ENCODE results near the gene PTK6.
"Not testable (repeated sequence)": the region's sequence is repeated elsewhere in the genome, so short reads cannot be mapped to it uniquely, and the experiment has no call there.

Gene PTK6

DNA sequence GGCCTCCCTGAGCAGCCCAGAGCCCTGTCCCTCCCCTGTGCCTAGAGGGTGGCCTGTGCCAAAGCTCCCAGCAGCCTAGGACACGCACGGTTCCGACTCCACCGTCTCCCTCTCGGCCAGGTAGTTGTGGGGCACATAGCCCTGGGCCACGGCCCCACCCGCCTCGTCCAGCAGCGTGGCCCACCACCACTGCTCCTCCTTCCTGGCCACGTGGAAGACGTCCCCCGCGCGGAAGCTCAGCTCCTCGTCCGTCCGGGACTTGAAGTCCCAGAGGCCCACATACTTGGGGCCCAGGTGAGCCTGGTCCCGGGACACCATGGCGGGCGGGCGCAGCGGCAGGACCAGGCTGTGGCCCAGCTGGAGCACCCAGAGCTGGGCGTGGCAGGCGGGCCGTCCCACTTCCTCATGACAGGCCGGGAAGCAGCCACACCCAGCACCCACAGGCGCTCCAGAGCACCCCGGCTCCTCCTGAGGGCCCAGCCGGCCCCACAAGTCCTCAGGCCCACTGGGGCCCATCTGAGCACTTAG lies at the start of gene PTK6:
PTK6 (minus strand) TSS at position 380 of the 528 bp plus-strand sequence; CDS start at position 318, 62 bp downstream.
- DNase-seq (ENCODE audit: low spot score): no peak

DNA sequence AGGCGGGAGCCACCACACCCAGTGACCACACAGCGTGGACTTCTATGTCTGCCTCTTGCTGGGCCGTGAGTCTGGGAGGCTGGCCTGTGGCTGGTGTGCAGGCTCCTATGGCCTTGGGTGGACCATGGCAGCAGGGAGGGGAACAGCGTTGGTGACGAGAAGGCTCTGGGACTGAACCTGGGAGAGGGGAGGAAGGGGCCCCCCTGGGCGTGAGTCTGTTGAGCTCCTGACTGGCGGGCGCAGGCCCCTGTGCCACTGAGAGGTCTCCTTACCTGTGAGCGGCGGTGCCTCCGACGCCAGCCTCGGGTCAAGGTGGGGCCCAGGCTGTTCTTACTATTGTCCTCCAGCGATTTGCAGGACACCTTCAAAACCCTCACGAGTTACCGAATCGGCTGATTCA lies 49.6 kb upstream of the PTK6 start:
- no peak for DNase-seq (ENCODE audit: low spot score)

DNA sequence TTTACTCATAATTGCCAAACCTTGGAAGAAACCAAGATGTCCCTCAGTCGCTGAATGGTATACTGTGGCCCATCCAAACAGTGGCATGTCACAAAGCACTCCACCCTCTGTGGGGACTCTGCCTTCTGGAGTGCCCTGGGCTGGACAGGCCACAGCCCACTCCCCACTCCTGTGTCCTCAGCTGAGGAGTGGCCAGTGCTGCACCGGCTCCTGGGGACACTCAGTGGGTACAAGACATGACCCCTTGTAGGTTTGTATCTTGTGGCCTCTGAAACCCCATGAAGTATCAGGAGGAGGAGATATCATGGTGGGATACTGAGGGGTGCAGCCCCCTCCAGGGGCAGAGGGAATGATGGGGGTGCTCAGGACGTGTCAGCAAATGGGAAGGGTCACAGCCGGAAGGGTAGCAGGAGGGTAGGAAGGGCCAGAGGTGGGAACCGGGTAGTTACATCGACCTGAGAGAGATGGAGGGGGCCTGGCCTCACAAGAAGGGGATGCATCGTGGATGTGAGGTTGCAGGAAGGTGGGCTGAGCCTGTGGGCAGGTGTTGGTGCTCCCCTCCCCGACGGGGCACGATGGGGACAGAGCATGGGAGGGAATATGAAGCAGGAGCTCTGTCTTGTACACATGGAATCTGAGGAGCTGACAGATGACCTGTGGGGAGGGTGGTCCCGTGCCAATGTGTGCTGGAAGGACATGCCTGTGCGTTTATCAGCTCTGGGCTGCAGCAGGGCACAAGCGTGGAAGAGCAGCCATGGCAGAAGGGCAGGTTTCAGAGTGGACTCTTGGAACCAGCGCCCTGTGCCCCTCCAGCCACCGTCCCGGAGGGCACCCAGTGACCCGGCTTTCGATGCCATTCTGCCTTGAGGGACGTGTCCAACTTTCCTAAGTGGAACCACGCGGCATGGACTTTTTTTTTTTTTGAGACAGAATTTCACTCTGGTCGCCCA lies 48.7 kb upstream of the PTK6 start:
- no peak for DNase-seq (ENCODE audit: low spot score)

DNA sequence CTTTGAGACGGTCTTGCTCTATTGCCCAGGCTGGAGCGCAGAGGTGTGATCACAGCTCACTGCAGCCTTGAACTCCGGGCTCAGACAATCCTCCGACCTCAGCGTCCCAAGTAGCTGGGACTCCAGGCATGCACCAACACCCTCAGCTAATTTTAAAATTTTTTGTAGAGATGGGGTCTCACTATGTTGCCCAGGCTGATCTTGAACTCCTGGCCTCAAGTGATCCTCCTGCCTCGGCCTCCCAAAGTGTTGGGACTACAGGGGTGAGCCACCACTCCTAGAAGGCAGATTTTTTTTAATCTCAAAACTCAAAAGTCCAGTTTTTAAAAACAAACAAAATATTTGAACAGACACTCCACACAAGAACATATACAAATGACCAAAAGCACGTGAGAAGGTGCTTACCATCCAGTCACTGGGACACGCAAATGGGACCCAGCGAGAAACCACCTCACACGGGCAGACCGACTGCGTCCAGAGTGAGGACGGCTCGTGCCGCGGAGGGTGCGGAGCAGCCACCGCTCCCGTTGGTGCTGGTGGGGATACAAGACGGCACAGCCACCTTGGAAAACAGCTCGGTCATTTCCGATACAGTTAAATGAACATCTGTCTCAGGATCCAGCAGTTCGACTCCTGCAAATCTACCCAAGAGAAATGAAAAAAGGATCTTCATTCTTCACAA lies 45.3 kb upstream of the PTK6 start:
- DNase-seq (ENCODE audit: low spot score): no peak

DNA sequence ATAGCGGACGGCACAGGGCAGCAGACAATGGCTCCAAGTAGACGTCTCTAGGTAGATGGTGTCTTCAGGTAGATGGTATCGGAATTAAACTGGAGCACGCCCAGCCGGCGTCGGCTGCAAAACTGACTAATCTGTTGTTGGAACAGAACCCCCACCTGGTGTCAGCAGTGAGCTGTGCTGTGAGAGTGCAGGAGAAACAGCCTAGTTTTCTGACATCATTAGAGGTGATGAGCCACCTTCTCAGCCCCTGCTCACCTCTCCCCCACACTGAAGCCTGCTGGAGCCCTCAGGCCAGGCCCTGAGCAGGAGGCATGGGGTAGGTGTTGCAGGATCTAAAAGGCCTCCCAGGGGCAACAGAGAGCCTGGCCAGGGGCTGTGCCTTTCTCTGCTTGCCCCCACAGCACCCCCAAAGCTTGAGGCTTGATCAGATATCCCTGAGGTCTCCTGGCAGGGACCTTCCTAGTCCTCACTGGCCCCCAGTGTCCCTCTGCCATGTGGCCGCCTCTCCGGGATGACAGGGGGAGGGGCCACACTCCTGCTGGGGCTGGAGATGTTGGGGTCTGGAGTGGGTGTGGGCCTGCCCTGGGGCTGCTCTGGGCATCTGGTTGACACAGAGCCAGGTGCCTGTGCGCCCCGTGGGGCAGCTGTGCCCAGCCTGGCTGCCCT lies 43.8 kb upstream of the PTK6 start:
- DNase-seq (ENCODE audit: low spot score): peak; percentile 83

DNA sequence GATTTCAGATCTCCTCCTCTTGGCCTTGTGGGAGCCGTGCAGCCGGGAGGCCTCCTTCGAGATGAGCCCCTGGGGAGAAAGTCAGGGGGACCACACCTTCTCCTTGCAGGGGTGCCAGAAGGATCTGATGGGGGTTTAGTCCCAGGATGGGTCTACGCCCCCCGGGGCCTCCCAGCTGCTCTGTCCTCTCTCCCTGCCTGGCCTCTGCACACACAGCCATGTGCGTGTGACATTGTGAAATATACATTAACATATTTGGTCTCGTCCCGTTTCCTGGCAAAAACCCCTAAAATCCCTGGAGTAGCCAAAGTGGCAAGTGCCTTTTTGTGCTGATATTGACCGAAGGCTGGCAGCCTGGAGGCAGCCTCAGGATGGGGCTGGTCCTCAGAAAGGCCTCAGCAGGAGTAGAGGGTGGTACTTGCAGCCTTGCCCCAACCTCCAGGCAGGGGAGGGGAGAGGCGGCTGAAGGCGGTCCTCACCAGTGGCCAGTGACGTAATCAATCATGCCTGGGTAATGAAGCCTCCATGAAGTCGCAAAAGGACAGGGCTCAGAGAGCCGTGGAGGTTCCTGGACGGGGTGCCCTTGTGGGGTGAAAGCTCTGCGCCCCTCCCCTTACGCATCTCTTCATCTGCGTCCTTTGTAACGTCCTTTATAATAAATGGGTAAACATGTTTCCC lies 42.0 kb upstream of the PTK6 start:
- DNase-seq (ENCODE audit: low spot score): no peak

DNA sequence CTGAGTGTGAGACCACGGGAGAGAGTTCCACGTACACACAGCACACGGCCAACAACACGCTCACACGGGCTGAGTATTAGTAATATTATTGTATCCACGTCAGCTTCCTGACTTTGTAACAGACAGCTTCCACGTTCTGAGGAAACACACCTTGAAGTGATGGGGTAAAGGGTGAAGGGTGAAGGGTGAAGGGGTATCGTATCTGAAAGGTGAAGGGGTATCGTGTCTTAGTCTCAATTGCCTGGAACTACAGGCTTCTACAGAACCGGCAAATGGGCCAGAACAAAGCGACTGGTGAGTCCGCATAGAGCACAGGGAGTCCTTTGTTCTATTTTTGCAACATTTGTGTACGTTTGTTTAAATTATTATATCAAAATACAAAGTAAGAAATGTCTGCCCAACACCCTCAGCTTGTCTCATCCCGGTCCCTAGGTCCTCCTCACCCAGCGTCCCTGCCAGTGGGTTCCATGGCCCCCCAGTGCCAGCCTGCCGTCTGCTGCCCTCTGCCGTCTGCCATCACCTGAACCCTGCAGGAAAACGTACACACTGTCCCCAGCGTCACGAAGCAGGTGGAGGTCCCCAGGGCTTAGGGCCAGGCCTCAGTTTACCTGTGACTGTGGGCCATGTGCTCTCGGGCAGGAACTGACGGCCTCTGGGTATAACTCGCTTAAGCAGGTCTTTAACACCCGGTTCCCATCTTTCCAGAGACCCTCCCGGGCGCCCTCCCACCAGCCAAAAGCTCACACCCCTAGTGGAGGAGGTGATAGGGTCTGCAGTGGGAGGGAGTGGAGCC lies 41.2 kb upstream of the PTK6 start:
- DNase-seq (ENCODE audit: low spot score): no peak

DNA sequence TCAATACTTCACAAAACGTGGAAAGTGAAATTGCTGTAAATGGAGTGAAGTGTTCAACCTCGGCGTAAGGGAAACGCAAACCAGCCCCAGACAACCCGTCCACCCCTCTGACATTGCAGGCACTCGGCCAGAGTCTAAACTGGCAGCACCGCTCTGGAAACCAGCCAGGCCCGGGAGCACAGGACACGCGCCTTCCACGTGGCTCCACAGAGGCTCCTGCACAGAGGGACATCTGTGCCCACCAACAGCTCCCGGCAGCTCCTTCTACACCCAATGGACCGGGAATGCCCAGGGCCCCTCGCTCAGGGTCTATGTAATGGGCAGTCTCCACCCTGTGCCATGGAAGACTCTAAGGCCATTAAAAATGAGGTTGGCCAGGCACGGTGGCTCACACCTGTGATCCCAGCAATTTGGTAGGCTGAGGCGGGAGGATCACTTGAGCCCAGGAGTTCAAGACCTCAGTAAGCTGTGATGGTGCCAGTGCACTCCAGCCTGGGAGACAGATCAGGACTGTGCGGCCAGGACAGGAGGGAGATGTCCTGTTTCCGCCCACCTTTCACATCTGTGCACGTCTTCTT lies 40.2 kb upstream of the PTK6 start:
- no peak for DNase-seq (ENCODE audit: low spot score)

DNA sequence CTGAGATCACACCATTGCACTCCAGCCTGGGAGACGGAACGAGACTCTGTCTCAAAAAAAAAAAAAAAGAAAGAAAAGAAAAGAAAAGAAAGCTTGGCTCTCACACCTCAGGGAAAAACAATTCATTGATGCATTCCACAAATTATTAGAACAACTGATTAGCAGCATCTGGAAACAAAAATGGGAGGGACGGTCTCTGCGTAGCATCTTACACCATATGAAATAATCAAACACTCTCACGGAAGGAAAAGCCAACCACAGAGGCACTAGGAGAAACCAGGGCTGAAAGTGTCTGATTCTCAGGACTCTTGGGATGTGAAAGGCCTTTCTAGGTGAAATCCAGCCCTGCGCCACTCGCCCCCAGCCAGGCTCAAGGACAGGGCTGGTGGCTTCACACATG lies 39.1 kb upstream of the PTK6 start:
- DNase-seq (ENCODE audit: low spot score): no peak

DNA sequence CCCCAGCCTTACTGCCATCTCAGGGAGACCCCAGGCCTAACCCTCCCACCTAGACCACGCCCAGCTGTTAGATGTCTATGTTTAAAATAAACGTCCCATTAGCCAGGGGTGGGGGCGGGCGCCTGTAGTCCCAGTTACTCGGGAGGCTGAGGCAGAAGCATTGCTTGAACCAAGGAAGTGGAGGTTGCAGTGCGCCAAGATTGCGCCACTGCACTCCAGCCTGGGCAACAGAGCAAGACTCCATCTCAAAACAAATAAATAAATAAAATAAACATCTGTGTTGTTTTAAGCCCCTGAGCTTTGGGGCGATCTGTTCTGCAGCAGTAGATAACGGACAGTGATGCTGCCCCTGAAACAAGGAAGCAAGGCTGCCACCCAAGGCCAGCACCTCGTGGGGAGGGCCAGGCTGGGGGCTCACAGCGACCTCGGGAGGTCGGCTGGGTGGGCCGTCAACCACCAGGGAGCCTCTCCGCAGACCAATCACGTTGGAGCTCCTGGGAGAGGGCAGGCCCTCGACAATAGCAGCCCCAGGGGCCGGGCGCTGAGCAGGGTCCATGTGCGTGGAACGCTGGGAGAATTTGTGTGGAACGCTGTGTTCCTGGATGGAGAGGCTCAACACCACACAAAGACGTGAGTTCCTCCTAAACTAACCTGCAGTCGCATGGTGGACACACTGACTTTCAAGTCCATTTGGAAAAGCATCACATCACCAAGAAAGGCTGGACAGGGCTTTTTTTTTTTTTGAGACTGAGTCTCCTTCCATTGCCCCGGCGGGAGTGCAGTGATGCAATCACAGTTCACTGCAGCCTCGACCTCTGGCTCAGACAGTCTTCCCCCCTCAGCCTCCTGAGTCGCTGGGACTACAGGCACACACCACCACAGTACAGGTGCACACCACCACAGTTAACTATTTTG lies 37.9 kb upstream of the PTK6 start:
- DNase-seq (ENCODE audit: low spot score): no peak

DNA sequence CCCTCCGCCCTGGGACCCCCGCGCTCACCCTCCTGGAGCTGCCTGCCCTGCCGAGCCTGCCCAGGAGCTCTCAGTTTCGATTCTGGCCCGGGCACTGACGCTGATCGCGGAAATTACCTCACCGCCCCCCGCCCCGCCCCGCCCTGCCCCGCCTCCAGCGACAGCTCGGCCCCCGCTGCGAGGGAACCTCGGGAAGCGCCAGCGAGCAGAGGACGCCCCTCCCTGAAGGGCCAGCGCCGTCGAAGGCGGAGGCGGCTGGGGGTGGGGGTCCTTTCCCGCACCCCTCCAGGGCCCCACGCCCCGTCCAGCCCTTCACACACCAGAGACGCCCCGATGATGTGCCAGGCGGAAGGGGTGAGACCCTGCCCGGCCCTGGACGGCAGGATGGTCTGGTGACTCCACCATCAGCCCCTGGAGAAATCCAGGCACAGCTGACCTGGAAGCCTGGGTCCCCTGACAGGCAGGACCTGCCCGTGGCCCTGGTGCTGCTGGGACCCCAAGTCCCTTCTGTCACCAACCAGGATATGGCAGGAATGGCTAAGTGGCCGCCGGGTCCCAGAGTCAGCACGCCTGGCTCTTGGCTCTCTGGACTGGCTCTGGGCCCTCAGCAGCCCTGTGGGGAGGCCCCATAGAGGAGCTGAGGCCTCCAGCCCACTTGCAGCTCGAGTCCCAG lies 37.1 kb upstream of the PTK6 start, which contains the start of gene HELZ2:
HELZ2 (minus strand) TSS at position 84 of the 673 bp plus-strand sequence. CDS start 1,854 bp downstream, outside the sequence.
- peak; percentile 70 for DNase-seq (ENCODE audit: low spot score)

DNA sequence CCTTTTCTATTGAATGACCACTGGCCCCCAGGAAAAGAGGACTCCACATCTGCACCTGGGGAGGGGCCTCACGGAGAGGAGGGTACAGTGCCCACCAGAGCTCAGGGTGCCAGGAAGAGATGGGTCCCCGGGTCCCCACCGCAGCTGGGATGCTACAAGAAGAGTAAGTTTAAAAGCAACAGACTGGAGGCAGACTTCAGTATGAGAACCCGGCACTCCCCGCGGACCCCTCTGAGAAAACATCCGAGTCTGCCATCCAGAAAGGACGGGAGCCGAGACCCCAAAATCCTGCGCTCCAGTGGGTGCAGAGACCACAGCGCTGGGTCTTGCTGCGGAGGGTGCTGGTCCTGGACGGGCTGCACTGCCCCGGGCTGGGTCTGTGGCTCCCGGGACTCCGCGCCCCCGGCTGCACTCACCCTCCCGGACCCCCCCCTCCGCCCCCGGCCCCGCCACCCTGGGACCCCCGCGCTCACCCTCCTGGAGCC lies 36.5 kb upstream of the PTK6 start:
- DNase-seq (ENCODE audit: low spot score): no peak

DNA sequence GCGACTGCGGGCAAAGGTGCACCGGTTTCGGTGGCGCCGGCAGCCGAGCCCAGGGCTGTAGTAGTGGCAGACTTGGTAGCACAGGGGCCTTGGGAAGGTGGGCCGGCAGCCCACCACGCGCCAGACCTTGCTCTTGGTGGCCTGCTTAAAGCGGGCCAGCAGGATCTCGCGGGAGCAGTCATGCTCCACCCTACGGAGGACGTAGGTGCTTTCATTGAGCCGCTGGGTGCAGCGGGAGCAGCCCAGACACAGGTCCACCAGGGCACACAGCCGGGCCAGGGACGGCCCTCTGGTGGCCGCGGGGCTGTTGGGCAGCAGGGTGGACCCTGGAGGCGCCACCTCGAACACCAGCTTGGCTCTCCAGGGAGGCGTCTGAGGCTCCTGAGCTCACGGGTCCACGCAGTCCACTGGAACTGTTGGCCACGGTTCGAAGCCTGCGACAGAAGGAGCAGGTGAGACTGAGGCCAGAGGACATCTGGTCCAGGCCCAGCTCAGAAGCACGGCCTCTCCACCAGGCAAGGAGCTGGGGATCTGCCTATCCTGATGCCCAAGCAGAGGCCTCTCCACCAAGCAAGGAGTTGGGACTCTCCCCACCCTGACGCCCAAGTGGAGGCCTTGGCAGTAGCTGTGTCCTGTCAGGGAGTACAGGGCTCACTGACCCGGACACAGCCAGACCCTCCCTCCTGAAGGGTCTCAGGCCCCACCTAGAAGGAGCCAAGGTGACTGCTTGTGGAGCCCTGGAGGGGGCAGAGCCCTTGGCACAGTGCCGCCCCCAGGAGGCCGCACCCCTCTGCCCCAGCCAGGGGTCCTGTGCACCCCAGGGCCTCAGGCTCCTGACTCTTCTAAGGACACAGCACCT lies 35.8 kb upstream of the PTK6 start:
- DNase-seq (ENCODE audit: low spot score): peak; percentile 23

DNA sequence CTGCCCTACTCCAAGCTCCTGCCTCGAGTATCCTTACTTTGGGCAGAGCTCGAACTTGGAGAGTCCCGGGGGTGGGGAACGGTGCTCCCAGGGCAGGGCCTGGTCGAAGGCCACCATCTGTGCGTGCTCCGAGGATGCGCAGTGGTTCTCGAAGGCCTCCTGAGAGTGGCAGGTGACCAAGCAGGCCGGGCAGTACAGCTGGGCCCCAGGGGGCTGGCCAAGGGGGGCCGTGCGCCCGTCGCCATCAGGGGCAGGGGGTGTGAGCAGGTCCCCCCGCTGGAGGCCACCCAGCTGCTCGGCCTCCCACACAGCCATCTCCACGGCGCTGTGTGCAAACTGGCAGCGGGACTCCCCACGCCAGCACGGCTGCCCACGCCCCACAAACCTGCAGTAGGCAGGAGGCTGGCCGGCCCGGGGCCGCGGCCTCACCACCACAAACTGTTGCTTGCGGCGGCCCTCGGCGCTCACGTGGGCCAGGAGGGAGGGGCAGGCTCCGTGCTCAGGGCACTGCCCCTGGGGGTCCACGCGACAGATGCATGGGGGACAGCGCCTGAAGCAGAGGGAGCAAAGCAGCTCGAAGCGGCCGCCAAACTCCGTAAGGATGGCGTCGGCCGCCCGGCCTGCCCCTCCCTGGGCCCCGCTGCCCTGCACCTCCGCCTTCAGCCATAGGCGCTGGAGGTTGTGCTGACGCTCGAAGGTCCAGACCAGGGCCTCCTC lies 35.1 kb upstream of the PTK6 start:
- DNase-seq (ENCODE audit: low spot score): no peak

DNA sequence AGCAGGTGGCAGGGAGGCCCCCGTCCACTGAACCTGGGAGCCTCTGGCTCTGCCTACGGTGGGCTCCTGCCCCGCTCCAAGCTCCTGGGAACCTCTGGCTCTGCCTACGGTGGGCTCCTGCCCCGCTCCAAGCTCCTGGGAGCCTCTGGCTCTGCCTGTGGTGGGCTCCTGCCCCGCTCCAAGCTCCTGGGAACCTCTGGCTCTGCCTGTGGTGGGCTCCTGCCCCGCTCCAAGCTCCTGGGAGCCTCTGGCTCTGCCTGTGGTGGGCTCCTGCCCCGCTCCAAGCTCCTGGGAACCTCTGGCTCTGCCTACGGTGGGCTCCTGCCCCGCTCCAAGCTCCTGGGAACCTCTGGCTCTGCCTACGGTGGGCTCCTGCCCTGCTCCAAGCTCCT lies 33.9 kb upstream of the PTK6 start:
- not testable (repeated sequence) for DNase-seq (ENCODE audit: low spot score)

DNA sequence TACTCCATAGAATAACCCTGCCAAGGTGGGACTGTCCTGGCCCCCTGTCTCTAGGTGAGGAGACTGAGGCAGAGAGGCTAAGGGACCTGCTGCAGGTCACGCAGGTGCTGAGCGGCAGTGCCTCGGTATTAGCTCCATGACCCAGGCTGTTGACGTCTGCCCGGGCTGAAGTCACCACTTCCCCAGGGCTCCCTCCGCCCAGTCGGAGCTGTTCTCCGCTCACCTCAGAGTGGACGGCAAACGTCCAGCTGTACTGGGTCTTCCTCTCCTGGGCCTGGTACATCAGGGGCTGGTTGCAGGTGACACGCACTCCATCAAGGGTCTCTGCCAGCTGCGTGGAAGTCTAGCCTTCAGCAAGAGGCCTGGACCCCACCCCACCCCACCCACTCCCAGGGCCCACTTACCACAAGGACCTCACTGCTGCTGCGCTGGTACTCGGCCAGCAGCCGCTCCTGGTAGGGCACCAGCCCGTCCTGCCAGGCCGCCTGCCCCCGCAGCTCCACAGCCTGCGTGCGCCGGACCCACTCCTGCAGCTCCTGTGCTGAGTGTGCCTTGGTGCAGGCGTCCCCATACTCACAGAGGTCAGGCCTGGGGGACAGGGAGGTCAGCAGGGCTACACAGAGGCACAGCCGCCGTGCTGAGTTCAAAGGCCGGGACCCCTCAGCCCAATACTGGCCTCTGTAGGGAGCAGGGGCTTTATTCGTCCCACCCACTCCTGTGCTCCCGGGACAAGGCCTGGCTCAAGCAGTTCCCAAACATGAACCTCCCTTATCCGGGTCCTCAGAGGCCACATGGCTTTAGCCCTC lies 33.3 kb upstream of the PTK6 start:
- no peak for DNase-seq (ENCODE audit: low spot score)

Measured in kidney tubule cell (primary cell).